SK-N-SH treated with all-trans-retinoic acid at 6 μM for 48 hours (cell line): Measurements from ENCODE around the gene EXOC4.

Experiments used
- ATAC-seq: fragments of 200-7000 bp; cut with Tn5 transposase; 3 replicates; pipeline ENCODE4 v1.9.1; 2020; ENCODE audit warnings: mild to moderate bottlenecking, moderate library complexity
- ARNTL ChIP-seq: fragments of 450-650 bp; formaldehyde crosslinking; IDR thresholded peaks from 2 replicates; pipeline ENCODE4 v1.5.0; 2020; ENCODE audit warnings: low read depth, mild to moderate bottlenecking, moderate library complexity, borderline replicate concordance
- BACH2 ChIP-seq: fragments of 250-450 bp; sonication (Bioruptor Pico); IDR thresholded peaks from 2 replicates; pipeline ENCODE4 v1.9.0; 2021; ENCODE audit warnings: mild to moderate bottlenecking, borderline replicate concordance
- CSRNP3 ChIP-seq: fragments of 250-450 bp; sonication (Bioruptor Pico); IDR thresholded peaks from 2 replicates; pipeline ENCODE4 v1.5.1; 2021; ENCODE audit warnings: mild to moderate bottlenecking, moderate library complexity
- ESRRG ChIP-seq: fragments of 250-450 bp; sonication (Bioruptor Pico); IDR thresholded peaks from 2 replicates; pipeline ENCODE4 v1.6.1; 2021; ENCODE audit warnings: mild to moderate bottlenecking
- GLIS3 ChIP-seq: fragments of 250-450 bp; sonication (Bioruptor Pico); IDR thresholded peaks from 2 replicates; pipeline ENCODE4 v1.5.0; 2020; ENCODE audit warnings: mild to moderate bottlenecking, moderate library complexity
- ISL1 ChIP-seq: fragments of 250-450 bp; sonication (Bioruptor Pico); IDR thresholded peaks from 2 replicates; pipeline ENCODE4 v2.1.2; 2022; ENCODE audit warnings: mild to moderate bottlenecking, moderate library complexity
- PATZ1 ChIP-seq: fragments of 250-450 bp; sonication (Bioruptor Pico); IDR thresholded peaks from 2 replicates; pipeline ENCODE4 v1.8.0; 2020; ENCODE audit warnings: mild to moderate bottlenecking, moderate library complexity, borderline replicate concordance
- POU6F1 ChIP-seq: fragments of 250-450 bp; sonication (Bioruptor Pico); IDR thresholded peaks from 2 replicates; pipeline ENCODE4 v1.8.0; 2021; ENCODE audit warnings: low read depth, mild to moderate bottlenecking, moderate library complexity, borderline replicate concordance
- PPARA ChIP-seq: fragments of 250-450 bp; sonication (Bioruptor Pico); IDR thresholded peaks from 2 replicates; pipeline ENCODE4 v1.5.0; 2020; ENCODE audit warnings: mild to moderate bottlenecking, borderline replicate concordance
- RARB ChIP-seq: fragments of 250-450 bp; sonication (Bioruptor Pico); IDR thresholded peaks from 2 replicates; pipeline ENCODE4 v1.8.0; 2021; ENCODE audit warnings: mild to moderate bottlenecking, moderate library complexity
- SNAI2 ChIP-seq: fragments of 250-450 bp; sonication (Bioruptor Pico); IDR thresholded peaks from 2 replicates; pipeline ENCODE4 v1.5.0; 2020; ENCODE audit warnings: mild to moderate bottlenecking, moderate library complexity
- TCF4 ChIP-seq: fragments of 250-450 bp; sonication (Bioruptor Pico); IDR thresholded peaks from 2 replicates; pipeline ENCODE4 v1.8.0; 2021; ENCODE audit warnings: mild to moderate bottlenecking, moderate library complexity, borderline replicate concordance
- TOX ChIP-seq: fragments of 250-450 bp; sonication (Bioruptor Pico); IDR thresholded peaks from 2 replicates; pipeline ENCODE4 v1.8.0; 2021; ENCODE audit warnings: mild to moderate bottlenecking, moderate library complexity, borderline replicate concordance
- ZC3H10 ChIP-seq: fragments of 250-450 bp; sonication (Bioruptor Pico); IDR thresholded peaks from 2 replicates; pipeline ENCODE4 v1.5.1; 2021; ENCODE audit warnings: mild to moderate bottlenecking, moderate library complexity
- ZFP3 ChIP-seq: fragments of 250-450 bp; sonication (Bioruptor Pico); IDR thresholded peaks from 2 replicates; pipeline ENCODE4 v1.5.0; 2020; ENCODE audit warnings: mild to moderate bottlenecking, moderate library complexity
- ZFP30 ChIP-seq: fragments of 450-650 bp; formaldehyde crosslinking; IDR thresholded peaks from 2 replicates; pipeline ENCODE4 v1.5.0; 2022; ENCODE audit warnings: mild to moderate bottlenecking, moderate library complexity
- TF ChIP-seq, protein P1 (sequence below): fragments of 250-450 bp; sonication (Bioruptor Pico); IDR thresholded peaks from 2 replicates; pipeline ENCODE4 v1.5.1; 2020; ENCODE audit warnings: low read depth, mild to moderate bottlenecking, moderate library complexity
- TF ChIP-seq, protein P2 (sequence below): fragments of 250-450 bp; sonication (Bioruptor Pico); IDR thresholded peaks from 2 replicates; pipeline ENCODE4 v1.5.0; 2020; ENCODE audit warnings: mild to moderate bottlenecking, moderate library complexity

The EXOC4 gene

DNA sequence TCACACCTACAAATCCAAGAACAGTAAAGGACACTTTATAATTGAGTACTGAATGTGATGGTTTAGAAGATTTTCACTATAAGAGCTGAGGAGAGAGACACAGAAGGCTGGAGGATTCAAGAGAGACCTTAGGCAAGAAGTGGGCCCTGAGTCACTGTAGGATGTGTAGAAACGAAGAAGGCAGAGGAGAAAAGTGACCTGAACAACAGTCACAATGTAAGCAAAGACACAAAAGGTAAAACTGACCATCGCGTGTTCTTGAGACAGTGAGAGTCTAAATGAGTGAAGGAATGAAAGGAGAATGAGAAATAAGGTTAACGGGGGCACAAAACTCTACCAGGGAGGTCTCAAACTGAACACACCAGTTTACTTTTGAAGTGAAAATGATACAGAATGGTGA, 576.0 kb downstream of the EXOC4 start:
- TF ChIP-seq ZC3H10 (no peak), ZFP30 (CRISPR knock-in tag) (no peak), TOX (CRISPR knock-in tag) (no peak), CSRNP3 (CRISPR knock-in tag) (no peak), BACH2 (CRISPR knock-in tag) (no peak), ZFP3 (CRISPR knock-in tag) (no peak), SNAI2 (no peak), TCF4 (no peak), PATZ1 (no peak), ISL1 (CRISPR knock-in tag) (no peak), GLIS3 (CRISPR knock-in tag) (no peak)
- TF ChIP-seq, protein P1, sequence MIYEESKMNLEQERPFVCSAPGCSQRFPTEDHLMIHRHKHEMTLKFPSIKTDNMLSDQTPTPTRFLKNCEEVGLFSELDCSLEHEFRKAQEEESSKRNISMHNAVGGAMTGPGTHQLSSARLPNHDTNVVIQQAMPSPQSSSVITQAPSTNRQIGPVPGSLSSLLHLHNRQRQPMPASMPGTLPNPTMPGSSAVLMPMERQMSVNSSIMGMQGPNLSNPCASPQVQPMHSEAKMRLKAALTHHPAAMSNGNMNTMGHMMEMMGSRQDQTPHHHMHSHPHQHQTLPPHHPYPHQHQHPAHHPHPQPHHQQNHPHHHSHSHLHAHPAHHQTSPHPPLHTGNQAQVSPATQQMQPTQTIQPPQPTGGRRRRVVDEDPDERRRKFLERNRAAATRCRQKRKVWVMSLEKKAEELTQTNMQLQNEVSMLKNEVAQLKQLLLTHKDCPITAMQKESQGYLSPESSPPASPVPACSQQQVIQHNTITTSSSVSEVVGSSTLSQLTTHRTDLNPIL (CRISPR knock-in tag) = no peak
- ATAC-seq = peak; percentile 12; the same call in 1 of the 3 replicates

DNA sequence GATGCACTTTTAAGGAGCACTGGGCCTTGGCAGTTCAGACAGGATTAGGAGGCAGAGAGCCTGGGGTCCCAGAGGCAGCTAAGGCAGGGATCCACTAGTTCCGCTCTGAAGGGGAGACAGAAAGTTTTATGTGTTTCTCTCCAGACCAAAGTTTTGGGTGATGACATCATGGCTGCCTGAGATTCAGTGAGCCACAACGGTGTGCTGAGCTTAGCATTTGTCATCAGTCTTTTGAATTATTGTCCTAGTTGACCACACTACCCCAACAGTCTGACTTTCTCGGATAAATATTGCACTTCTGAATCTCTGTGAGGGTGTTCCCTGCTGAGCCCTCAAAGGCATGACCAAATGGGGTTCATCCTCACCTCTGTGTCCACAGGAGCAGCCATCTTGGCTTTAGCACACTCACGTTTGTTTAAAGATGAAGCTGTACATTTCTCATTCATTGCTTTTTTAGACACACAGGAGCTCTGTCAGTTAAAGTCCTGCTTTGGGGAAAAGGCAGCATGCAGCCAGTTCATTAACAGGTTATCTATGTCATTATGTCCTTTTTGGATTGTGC, 576.5 kb downstream of the EXOC4 start:
- TF ChIP-seq ISL1 (CRISPR knock-in tag) = 0 out of 2 replicates have a peak, but pooled peaks have one; percentile 8
- no peak for TF ChIP-seq TOX (CRISPR knock-in tag)
- TF ChIP-seq ARNTL (CRISPR knock-in tag) = no peak
- TF ChIP-seq GLIS3 (CRISPR knock-in tag) = no peak
- TF ChIP-seq, protein P1 (CRISPR knock-in tag) = no peak
- TF ChIP-seq ESRRG (CRISPR knock-in tag) = no peak
- TF ChIP-seq TCF4 = no peak
- no peak for TF ChIP-seq PPARA

DNA sequence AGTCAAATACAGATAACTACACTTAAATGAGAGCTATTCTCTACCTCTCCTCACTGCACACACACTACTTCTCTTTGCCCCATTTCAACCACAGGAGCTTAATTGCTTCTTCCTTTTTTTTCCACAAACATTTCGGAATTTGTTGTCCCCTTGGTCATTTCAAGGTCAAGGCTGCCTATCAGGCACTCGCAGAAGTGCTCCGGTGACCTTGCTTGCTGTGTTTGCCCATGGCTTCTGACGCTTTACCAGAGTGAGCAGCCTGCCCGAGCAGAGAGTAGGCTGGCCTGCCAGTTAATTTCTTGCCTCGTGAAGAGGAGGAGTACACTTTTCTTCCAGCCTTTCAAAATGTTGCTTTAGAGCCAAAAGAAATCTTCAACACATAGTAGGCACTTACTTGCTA, 577.2 kb downstream of the EXOC4 start:
- TF ChIP-seq, protein P1 (CRISPR knock-in tag) = no peak
- TF ChIP-seq ZFP30 (CRISPR knock-in tag) (no peak), POU6F1 (no peak), ZFP3 (CRISPR knock-in tag) (no peak)
- TF ChIP-seq, all 23 proteins: peak for 0
- no peak for ATAC-seq

More for the DNA sequence above, 576.5 kb downstream of the EXOC4 start:
- ATAC-seq = peak; percentile 53

- TF ChIP-seq, protein P2, sequence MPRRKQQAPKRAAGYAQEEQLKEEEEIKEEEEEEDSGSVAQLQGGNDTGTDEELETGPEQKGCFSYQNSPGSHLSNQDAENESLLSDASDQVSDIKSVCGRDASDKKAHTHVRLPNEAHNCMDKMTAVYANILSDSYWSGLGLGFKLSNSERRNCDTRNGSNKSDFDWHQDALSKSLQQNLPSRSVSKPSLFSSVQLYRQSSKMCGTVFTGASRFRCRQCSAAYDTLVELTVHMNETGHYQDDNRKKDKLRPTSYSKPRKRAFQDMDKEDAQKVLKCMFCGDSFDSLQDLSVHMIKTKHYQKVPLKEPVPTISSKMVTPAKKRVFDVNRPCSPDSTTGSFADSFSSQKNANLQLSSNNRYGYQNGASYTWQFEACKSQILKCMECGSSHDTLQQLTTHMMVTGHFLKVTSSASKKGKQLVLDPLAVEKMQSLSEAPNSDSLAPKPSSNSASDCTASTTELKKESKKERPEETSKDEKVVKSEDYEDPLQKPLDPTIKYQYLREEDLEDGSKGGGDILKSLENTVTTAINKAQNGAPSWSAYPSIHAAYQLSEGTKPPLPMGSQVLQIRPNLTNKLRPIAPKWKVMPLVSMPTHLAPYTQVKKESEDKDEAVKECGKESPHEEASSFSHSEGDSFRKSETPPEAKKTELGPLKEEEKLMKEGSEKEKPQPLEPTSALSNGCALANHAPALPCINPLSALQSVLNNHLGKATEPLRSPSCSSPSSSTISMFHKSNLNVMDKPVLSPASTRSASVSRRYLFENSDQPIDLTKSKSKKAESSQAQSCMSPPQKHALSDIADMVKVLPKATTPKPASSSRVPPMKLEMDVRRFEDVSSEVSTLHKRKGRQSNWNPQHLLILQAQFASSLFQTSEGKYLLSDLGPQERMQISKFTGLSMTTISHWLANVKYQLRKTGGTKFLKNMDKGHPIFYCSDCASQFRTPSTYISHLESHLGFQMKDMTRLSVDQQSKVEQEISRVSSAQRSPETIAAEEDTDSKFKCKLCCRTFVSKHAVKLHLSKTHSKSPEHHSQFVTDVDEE (CRISPR knock-in tag) = peak; percentile 29; the same call in 1 of the 2 replicates
- no peak for TF ChIP-seq ZFP30 (CRISPR knock-in tag)
- TF ChIP-seq ISL1 (CRISPR knock-in tag) = peak; percentile 18
- TF ChIP-seq RARB = no peak
- TF ChIP-seq, protein P1 (CRISPR knock-in tag) = peak; percentile 8; the same call in 1 of the 2 replicates
- no peak for TF ChIP-seq SNAI2
- peak; percentile 75 for TF ChIP-seq TCF4
- peak; percentile 54; the same call in 2 of the 3 replicates for ATAC-seq
Measured at GRCh38 chr7:133836666-133837065, 583.8 kb downstream of the EXOC4 start.
